Measurements from ENCODE around the gene SLC25A24.
A peak's percentile ranks its signal among the peaks of the same experiment; 100 is the strongest.

Gene SLC25A24

DNA sequence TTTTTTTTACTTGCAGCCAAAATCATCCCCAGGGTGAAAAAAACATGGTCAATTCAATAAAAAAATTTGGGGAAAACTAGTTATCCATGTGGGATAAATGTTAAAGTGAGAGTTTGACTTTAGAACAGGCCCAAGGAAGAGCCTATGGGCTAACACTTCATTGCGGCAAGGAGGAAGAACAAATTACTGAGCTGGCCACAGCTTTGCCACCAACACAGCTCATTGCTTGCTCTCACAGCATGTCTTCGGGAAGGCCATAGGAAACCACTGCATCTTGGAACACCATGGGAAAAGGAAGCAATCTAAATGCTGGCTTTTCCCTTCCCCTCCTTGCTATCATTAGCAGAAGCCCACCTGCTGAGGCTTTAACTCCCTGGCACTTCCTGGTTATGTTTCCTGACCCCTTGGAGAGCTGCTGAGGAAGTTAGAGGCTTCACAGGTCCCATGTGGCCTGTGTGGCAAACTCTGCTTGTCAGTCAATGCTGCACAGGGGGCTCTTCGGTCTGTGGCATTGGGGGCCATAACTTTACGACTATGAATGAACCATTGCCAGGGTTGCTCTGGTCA, 86.0 kb downstream of the SLC25A24 start:
- DNase-seq (peak; percentile 64), ATAC-seq (ENCODE audit: insufficient read depth, low read depth) (peak; percentile 90)
- no peaks in the 10 kb centered on the region for H3K79me2 ChIP-seq (ENCODE audit: insufficient read depth, low read length)
- no peak overlapping the region for H3K4me3 ChIP-seq (ENCODE audit: low read depth in 1 of 2, low read length in 2 of 2)
- H3K27ac ChIP-seq (ENCODE audit: low read length): peak overlapping the region; percentile 78
- H3K9ac ChIP-seq (ENCODE audit: low read depth, low read length): no peak overlapping the region; the same call in 1 of the 2 replicates
- TF ChIP-seq EZH2 (IDR thresholded peaks at IDR 0.05; ENCODE audit: borderline replicate concordance, low read depth, low read length, severe bottlenecking): no peak
- TF ChIP-seq, protein P1, sequence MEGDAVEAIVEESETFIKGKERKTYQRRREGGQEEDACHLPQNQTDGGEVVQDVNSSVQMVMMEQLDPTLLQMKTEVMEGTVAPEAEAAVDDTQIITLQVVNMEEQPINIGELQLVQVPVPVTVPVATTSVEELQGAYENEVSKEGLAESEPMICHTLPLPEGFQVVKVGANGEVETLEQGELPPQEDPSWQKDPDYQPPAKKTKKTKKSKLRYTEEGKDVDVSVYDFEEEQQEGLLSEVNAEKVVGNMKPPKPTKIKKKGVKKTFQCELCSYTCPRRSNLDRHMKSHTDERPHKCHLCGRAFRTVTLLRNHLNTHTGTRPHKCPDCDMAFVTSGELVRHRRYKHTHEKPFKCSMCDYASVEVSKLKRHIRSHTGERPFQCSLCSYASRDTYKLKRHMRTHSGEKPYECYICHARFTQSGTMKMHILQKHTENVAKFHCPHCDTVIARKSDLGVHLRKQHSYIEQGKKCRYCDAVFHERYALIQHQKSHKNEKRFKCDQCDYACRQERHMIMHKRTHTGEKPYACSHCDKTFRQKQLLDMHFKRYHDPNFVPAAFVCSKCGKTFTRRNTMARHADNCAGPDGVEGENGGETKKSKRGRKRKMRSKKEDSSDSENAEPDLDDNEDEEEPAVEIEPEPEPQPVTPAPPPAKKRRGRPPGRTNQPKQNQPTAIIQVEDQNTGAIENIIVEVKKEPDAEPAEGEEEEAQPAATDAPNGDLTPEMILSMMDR (IDR thresholded peaks at IDR 0.05; ENCODE audit: borderline replicate concordance, extremely low read depth, low read length, poor library complexity, severe bottlenecking): no peak
- no peaks in the 10 kb centered on the region for H3K36me3 ChIP-seq (ENCODE audit: insufficient read depth, low read length)
- H3K4me2 ChIP-seq (ENCODE audit: insufficient read depth, low read length): 0 out of 2 replicates have a peak overlapping the region, but pooled peaks have one; percentile 3
- no peaks in the 10 kb centered on the region for H3K27me3 ChIP-seq (ENCODE audit: insufficient read depth, low read length, poor library complexity)
- peak overlapping the region; percentile 66 for H2AFZ ChIP-seq (ENCODE audit: low read depth, low read length)
- H4K20me1 ChIP-seq (ENCODE audit: insufficient read depth, low read length): no peaks in the 10 kb centered on the region
- H3K4me1 ChIP-seq (ENCODE audit: insufficient read depth, low read length): peaks cover 17% of the 10 kb centered on the region
- H3K9me3 ChIP-seq (ENCODE audit: insufficient read depth, low read length, severe bottlenecking): no peaks in the 10 kb centered on the region

DNA sequence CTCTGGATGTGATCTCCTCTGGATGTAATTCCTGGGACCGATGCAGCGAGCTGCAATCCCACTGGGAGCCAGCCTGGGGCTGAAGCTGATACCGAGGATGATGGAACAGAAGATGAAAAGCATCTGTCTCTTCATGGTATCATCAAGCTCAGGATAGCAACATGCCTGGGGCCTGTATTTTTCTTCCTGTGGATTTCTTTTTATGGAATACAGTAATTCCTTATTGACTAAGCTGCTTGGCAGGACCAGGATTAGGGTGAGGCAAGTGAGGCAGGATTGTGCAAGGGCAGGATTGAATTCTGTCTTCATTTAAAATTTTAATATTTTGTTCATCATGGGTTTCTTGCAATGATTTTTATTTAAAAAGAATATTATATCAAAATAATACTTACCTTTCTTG, 86.6 kb downstream of the SLC25A24 start:
- H3K27me3 ChIP-seq (ENCODE audit: insufficient read depth, low read length, poor library complexity): no peaks in the 10 kb centered on the region

DNA sequence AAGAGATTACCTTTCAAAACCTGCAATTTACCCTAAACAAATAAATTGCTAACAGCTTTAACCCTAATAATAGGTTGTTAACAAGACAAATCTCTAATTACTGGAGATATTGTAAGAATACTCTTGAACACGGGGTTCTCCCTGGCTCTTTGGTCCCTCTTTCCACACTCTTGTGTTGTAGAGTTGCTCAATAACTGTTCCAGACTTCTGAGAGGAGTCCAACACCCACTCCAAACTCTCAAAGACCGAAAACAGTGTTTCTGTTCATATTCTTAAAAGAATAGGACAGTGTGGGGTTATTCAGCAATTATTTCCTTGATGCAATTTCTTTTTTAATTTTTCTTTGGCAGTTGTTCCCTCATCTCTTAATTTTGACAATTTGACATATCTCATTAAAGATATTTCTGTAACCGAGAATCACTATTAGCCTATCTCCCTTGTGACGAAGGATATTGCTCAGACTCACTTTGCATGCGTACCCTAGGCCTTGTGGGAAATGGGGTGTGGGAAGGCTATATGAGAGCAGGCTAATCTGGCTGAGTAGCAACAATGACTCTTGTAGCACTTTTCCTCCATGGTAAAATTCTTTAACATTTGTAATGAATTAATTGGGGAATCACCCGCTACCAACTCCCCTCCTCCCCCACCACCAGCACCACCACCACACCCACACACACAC, 90.7 kb downstream of the SLC25A24 start:
- H3K4me3 ChIP-seq (ENCODE audit: low read depth in 1 of 2, low read length in 2 of 2): no peak overlapping the region
- no peak overlapping the region for H3K27ac ChIP-seq (ENCODE audit: low read length)
- H3K27me3 ChIP-seq (ENCODE audit: insufficient read depth, low read length, poor library complexity): no peaks in the 10 kb centered on the region
- no peaks in the 10 kb centered on the region for H4K20me1 ChIP-seq (ENCODE audit: insufficient read depth, low read length)
- H3K4me2 ChIP-seq (ENCODE audit: insufficient read depth, low read length): no peak overlapping the region
- H2AFZ ChIP-seq (ENCODE audit: low read depth, low read length): no peak overlapping the region
- no peak for TF ChIP-seq EZH2 (IDR thresholded peaks at IDR 0.05; ENCODE audit: borderline replicate concordance, low read depth, low read length, severe bottlenecking)
- TF ChIP-seq, protein P1 (IDR thresholded peaks at IDR 0.05; ENCODE audit: borderline replicate concordance, extremely low read depth, low read length, poor library complexity, severe bottlenecking): no peak
- no peak overlapping the region for H3K9ac ChIP-seq (ENCODE audit: low read depth, low read length)
- peaks cover 3% of the 10 kb centered on the region for H3K9me3 ChIP-seq (ENCODE audit: insufficient read depth, low read length, severe bottlenecking)
- DNase-seq (no peak), ATAC-seq (ENCODE audit: insufficient read depth, low read depth) (no peak)
- H3K4me1 ChIP-seq (ENCODE audit: insufficient read depth, low read length): peaks cover 16% of the 10 kb centered on the region
- H3K36me3 ChIP-seq (ENCODE audit: insufficient read depth, low read length): no peaks in the 10 kb centered on the region
- no peaks in the 10 kb centered on the region for H3K79me2 ChIP-seq (ENCODE audit: insufficient read depth, low read length)

More for the DNA sequence above, 86.6 kb downstream of the SLC25A24 start:
- H4K20me1 ChIP-seq (ENCODE audit: insufficient read depth, low read length): no peaks in the 10 kb centered on the region
- TF ChIP-seq, protein P1 (IDR thresholded peaks at IDR 0.05; ENCODE audit: borderline replicate concordance, extremely low read depth, low read length, poor library complexity, severe bottlenecking): no peak
- no peak for TF ChIP-seq EZH2 (IDR thresholded peaks at IDR 0.05; ENCODE audit: borderline replicate concordance, low read depth, low read length, severe bottlenecking)
- H3K4me3 ChIP-seq (ENCODE audit: low read depth in 1 of 2, low read length in 2 of 2): no peak overlapping the region
- no peaks in the 10 kb centered on the region for H3K9me3 ChIP-seq (ENCODE audit: insufficient read depth, low read length, severe bottlenecking)
- DNase-seq: no peak
- H3K79me2 ChIP-seq (ENCODE audit: insufficient read depth, low read length): no peaks in the 10 kb centered on the region
- H2AFZ ChIP-seq (ENCODE audit: low read depth, low read length): no peak overlapping the region
- H3K36me3 ChIP-seq (ENCODE audit: insufficient read depth, low read length): no peaks in the 10 kb centered on the region
- H3K4me2 ChIP-seq (ENCODE audit: insufficient read depth, low read length): no peak overlapping the region
- no peak for ATAC-seq (ENCODE audit: insufficient read depth, low read depth)
- no peak overlapping the region for H3K9ac ChIP-seq (ENCODE audit: low read depth, low read length)
- H3K4me1 ChIP-seq (ENCODE audit: insufficient read depth, low read length): peaks cover 16% of the 10 kb centered on the region
- peak overlapping the region; percentile 25; the same call in 1 of the 2 replicates for H3K27ac ChIP-seq (ENCODE audit: low read length)

Data from DND-41 (cell line).